Stimulated activated CD4-positive, alpha-beta T cell treated with anti-CD3 and anti-CD28 coated beads, Interleukin-12 subunit alpha, Interleukin-12 subunit beta, amount 100 ng/mL, for 24 hours (primary cell): ENCODE results near the gene CD40.

ENCODE experiments used
- DNase-seq, 2 experiments: peaks; one replicate each; pipeline ENCODE4 v3.0.0-alpha.2; 2020; ENCODE audit warnings: low read depth in 2 of 2

The CD40 gene

GRCh38 chr20:46148313-46149208 is 30.4 kb downstream of the CD40 start:
- no peak for DNase-seq

GRCh38 chr20:46150943-46151342 is 32.8 kb downstream of the CD40 start:
- no peak for DNase-seq

GRCh38 chr20:46151936-46152335 is 33.8 kb downstream of the CD40 start:
- DNase-seq, result no peak

- no peak for DNase-seq
These were observed 34.9 kb downstream of the CD40 start for GRCh38 chr20:46152824-46153586.

- DNase-seq, result no peak
These were observed 36.2 kb downstream of the CD40 start for GRCh38 chr20:46154305-46154704.

GRCh38 chr20:46154796-46155195 is 36.7 kb downstream of the CD40 start:
- DNase-seq, result no peak

- DNase-seq, result no peak
These were observed 38.0 kb downstream of the CD40 start for GRCh38 chr20:46156065-46156464.

GRCh38 chr20:46157076-46157592 is 39.0 kb downstream of the CD40 start:
- no peak for DNase-seq

- DNase-seq, result no peak
These were observed 39.5 kb downstream of the CD40 start for GRCh38 chr20:46157625-46158024.

GRCh38 chr20:46158476-46158987 is 40.4 kb downstream of the CD40 start:
- DNase-seq, result no peak

- no peak for DNase-seq
These were observed 41.2 kb downstream of the CD40 start for GRCh38 chr20:46159101-46159897.

GRCh38 chr20:46160661-46161060 is 42.5 kb downstream of the CD40 start:
- no peak for DNase-seq

- DNase-seq, result no peak
These were observed 43.8 kb downstream of the CD40 start for GRCh38 chr20:46161921-46162320.

GRCh38 chr20:46164254-46164653 is 46.1 kb downstream of the CD40 start:
- DNase-seq, result no peak

- no peak for DNase-seq
These were observed 49.0 kb downstream of the CD40 start for GRCh38 chr20:46167080-46167479.

- no peak for DNase-seq
These were observed 50.3 kb downstream of the CD40 start for GRCh38 chr20:46168438-46168837.

GRCh38 chr20:46169245-46170171 is 51.4 kb downstream of the CD40 start:
- no peak for DNase-seq

GRCh38 chr20:46171476-46171875 is 53.4 kb downstream of the CD40 start:
- DNase-seq, result no peak

- DNase-seq, result no peak
These were observed 53.8 kb downstream of the CD40 start for GRCh38 chr20:46171909-46172308.

- no peak for DNase-seq
These were observed 54.3 kb downstream of the CD40 start for GRCh38 chr20:46172455-46172854.
